Right kidney (tissue), 9 donors: ENCODE measurements around the gene RGS6.
"Not testable (repeated sequence)": the region's sequence is repeated elsewhere in the genome, so short reads cannot be mapped to it uniquely, and the experiment has no call there.

Experiments
- DNase-seq: peaks from one replicate; pipeline ENCODE4 v3.0.0-alpha.2; 2016
- long read RNA-seq, 8 donors: transcript quantifications; one replicate each; lab custom pipeline, GENCODE V29; 2026

RGS6 gene
- long read RNA-seq, donor 1 = 0 reads
- long read RNA-seq, donor 2 = 0 reads
- long read RNA-seq, donor 3 = 0 reads
- long read RNA-seq, donor 4 = 0 reads
- long read RNA-seq, donor 5 = 0 reads
- long read RNA-seq, donor 6 = 0 reads
- long read RNA-seq, donor 7 = 0 reads
- long read RNA-seq, donor 8 = 0 reads

DNA sequence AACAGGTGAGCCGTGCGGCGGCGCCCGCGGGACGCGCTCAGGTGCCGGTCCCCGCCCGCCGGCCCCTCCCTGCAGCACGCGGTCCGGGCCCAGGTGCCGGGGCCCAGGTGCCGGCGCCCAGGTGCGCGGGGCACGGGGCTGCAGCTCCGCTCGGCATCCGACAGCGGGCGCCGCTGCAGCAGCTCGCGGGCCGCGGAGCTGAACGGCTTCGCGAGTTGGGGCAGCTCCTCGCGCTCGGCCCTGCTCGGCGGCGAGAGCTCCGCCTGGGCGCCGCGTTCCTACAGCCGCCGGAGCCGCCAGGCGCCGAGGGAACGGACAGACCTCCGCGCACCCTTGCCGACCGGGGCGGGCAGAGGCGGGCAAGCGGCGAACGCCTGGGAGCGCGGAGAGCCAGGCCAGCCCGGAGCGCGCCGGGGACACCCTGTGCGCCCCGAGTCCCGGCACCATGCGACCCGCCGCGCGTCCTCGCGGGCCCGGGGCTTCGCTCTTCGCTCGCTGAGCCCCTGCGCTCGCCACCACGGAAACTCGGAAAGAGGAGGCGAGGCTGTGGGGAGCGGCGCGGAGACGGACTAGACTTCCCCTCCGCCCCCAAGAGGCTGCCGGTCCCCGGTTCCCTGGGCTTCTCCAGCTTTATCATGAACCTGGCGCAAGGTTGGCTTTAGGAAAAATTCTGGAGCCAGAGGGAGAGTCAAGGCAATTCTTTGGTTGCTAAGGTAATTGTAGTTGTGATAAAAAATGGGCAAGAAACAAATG, at the start of gene RGS6:
TSS of gene RGS6 (plus strand) at position 201 of the 753 bp plus-strand sequence.
- DNase-seq = peak; percentile 82

DNA sequence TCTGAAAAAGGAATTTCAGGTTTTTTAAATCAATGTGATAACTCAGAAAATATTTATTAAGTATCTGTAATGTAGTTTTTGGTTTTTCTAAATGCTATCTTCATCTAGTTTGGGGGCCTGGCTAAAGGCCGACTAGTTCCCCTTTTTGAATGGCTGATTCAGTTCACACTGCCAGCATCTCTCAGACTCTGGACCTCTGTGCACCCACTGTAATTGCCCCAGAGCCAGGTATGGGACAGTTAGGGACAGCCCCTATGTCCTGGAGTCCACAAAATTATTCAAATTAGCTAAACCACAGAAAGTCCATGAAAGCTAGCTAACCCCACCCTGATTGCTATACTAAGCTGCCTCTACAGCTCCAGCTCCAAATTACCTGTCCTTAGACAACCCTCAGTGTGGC, 49.1 kb upstream of the RGS6 start:
- no peak for DNase-seq

DNA sequence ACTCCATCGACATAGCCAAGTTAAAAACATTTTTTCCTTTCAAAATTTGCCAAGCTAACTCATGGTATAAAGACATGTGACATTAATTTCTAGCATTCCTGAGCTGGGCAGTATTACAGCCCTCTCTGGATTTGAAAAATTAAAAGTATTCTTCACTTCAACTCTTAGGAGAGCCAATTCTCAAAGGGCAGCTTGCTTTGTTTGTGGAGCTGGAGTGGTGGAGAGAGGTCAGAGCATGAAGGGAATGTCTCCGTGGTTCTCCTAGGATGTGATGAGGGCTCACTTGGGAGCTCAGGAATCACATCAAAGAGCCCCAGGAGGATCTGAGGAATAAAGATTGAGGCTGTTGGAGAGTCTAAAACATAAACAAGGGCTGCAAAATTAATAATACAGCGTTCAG, 46.9 kb upstream of the RGS6 start:
- DNase-seq = no peak

GRCh38 chr14:71887802-71888201, 44.4 kb upstream of the RGS6 start:
- DNase-seq = not testable (repeated sequence)

DNA sequence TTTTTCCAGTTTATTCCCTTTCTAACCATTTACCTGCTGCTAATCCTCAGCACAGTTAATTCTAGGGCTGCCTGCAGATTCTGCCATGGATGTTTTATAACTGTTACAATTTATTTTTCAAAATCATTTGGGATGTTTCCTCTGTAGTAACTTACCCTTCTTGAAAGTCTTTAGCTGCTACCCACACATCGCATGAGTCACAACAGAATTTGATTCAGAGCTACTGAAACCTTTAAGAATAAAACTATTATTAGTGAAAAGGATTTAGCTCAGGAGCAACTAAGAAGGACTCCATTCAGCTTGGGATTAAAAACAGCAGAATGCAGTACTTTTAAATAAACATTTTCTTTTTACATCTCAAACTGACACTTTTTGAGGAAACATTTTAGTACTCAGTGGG, 41.7 kb upstream of the RGS6 start:
- no peak for DNase-seq

- no peak for DNase-seq
Observed at GRCh38 chr14:71891185-71891584, 41.0 kb upstream of the RGS6 start.

DNA sequence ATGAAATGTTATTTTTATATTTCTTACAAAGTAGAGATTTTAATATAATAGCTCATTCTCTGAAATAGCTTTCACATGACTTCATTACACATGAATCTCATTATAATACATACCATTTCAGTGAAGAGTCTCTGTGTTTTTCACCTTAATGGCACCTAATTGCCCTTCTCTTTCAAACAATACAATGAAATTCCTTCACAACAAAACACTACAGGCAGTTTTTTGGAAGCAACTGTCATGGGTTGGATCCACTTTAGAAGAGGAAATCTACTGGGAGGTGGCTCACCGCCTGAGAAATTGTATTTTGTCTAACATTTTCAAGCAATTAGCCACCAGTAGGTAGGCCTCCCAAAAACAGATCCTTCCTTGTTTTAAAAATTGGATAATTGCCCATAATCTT, 40.3 kb upstream of the RGS6 start:
- DNase-seq = no peak

DNA sequence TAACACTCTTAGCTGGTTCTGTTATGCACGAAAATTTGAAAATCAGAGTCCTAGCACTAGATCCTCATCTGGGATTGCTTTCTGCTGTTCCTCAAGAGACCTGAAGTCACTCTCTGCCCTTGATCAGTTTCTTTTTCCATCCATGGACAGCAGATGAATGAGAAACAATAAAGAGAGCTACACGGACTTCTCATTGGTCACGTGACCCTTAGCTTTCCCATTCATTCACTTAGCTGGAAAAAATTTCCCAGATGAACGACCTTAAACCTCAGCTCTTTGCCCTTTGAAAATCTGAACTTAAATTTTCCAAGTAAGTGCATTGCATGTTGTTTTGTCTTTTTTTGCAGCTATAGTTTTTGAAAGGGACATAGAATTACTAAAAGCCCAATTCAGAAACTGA, 27.2 kb upstream of the RGS6 start:
- DNase-seq = no peak

- no peak for DNase-seq
Observed at GRCh38 chr14:71905860-71906259, 26.4 kb upstream of the RGS6 start.

- DNase-seq = no peak
Observed at GRCh38 chr14:71907793-71908515, 24.3 kb upstream of the RGS6 start.

- DNase-seq = no peak
Observed at GRCh38 chr14:71911669-71912068, 20.6 kb upstream of the RGS6 start.

DNA sequence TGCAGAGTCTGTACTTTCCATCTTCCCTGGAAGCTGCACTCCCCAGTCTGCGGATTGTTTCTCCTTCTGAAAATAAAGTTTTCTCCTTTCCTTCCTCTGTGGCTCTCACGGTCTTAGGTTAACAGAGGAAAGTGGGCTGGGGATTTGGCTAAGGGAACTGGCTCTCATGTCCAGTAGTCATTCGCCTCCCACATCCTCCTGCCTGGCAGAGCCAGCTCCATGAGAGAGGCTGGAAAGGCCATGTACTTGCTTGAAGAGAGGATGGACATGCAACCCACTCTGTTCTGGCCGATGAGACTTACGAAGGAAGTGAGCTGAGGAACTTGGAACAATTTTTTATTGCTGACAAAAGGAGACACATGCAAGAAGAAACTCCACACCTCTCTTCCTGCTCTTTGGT, 18.9 kb upstream of the RGS6 start:
- no peak for DNase-seq

DNA sequence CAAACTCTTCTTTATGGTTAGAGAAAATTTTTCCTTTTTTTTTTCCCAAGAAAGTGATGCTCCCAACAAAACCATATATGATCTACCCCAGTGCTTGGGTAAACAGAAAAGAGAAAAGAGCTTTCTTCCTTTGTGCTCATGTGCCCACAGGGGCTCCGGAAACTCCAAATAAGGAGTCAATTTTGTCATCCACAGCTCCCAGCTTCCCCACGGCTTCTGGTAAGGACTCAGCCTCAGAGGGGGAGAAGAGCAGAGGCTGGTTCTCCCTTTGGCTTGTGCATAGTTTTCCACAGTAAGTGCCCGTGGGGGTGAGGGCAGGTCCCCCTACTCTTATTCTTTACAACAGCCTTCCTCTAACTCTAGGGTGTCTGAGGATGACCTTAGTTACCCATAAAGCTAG, 13.3 kb upstream of the RGS6 start:
- no peak for DNase-seq

DNA sequence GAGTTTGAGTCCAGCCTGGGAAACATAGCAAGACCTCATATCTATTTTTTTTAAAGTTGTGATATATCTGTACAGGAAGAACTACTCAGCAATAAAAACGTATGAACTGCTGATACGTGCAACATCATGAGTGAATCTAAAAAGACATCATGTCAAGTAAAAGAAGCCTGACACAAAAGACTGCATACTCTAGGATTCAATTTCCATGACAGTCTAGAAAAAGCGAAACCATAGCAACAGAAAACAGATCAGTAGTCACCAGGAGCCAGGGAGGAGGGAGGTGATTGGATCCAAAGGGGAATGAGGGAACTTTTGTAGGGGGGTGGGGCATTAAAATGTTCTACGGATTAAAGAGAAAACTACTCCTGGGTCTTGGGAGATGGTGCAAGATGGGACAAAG, 8.7 kb upstream of the RGS6 start:
- no peak for DNase-seq

DNA sequence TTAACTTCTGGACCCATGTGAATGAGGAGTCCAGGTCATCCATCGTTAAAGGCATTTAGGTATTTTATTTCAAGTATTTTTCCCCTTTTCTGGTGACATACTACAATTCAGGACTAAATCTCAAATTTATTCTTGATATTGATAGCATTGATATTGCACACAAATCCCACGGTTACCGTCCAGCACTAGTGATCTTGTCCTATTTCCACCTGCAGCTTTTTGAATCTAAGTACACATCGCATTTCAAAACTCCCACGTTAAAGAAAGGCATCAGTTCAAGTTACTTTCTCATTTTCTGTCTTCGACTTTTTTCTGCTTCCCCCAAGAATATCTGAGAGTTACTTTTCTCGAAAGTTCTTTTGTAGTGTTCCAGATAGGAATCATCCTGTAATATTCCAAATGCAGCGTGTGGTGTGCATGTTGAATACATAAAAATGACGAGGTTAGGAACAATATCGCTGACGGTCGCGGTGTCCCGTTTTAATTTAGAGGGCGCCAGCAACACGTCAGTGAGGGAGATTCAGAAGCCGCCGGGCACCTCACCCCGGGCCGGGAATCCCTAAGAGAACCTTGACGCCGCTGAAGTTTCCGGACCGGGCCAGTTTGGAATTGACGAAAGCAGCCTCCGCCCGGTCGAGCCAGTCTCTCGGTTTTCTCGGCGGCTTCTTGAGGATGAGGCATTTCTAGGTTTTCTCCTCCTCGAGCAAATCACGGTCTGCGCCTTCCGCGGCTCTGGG, 569 bp upstream of the RGS6 start:
- peak; percentile 55 for DNase-seq

- DNase-seq = peak; percentile 48
Observed at GRCh38 chr14:71933001-71933587, 865 bp downstream of the RGS6 start.

- DNase-seq = not testable (repeated sequence)
Observed at GRCh38 chr14:71938273-71938672, 6.0 kb downstream of the RGS6 start.

DNA sequence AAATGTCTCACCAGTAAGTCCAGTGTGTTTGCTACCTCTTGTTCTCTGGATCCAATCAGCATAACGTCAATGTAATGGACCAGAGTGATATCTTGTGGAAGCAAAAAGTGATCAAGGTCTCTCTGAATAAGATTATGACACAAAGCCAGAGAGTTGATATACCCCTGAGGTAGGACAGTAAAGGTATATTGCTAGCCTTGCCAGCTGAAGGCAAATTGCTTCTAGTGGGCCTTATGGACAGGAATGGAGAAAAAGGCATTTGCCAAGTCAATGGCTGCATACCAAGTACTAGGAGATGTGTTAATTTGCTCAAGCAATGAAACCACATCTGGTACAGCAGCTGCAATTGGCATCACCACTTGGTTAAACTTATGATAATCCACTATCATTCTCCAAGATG, 7.1 kb downstream of the RGS6 start:
- DNase-seq = not testable (repeated sequence)

DNA sequence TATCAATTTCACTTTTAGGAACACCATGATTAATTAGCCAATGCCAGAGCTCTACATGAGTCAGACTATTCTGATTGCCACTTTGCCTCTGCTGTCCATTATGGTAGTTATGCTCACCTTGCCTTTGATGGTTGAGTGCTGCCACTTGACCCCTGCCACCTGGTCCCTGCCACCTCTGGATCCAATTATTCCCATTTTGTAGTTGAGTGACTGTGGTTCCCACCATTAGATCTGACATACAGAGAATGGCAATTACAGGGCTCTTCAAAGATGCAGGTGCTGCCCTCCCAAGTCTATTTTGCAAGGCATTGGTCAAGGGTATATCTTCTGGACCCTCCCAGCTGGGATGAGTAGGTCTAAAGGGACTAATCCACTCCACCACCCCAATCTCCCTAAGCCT, 8.3 kb downstream of the RGS6 start:
- not testable (repeated sequence) for DNase-seq

DNA sequence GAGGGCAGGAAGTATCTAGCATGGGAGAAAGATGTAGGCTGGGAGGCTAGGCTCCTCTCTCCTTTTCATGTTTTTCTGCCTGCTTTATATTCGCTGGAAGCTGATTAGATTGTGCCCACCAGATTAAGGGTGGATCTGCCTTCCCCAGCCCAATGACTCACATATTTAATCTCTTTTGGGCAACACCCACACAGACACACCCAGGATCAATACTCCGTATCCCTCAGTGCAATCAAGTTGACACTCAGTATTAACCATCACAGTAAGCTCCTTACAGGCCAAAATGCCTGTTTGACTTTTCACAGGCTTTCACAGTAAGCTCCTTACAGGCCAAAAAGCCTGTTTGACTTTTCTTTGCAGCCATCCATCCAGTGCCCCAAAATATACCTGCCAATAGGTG, 9.4 kb downstream of the RGS6 start:
- not testable (repeated sequence) for DNase-seq

DNA sequence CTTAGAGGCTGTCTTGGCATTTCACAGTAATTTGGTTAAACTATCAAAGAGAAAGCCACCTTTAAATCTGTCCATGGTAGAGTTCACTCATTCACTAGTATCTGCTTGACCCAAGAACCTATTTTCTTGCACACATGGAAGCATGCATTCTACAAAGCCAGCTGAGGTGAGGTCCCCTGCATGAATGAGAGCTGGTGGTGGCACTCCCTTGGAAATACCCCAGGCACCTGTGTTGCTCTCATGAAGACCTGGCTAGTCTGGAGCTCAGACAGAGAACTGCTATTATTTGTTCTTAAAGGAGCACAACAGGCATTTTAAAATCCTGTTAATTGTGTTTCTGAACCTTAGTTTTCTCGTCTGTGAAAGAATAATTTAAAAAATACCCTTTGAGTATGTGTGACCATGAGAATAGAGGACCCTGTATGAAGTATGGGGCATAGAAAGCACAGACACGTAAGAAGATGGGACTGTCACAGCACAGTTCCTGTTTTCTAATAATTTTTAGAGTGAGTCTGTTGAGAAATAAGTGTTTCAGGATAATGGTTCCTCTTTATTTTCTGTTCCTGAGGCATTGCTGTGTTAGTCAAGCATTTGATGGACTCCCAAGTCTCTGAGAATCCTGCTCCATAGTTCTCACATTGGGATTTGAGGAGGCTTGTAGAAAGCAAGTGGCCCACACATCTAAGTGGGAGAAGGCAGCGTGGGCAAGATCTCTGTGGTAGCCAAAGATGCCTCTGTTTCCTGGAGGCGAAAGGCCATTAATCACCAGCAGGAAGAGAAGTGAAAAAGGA, 10.9 kb downstream of the RGS6 start:
- DNase-seq = no peak

DNA sequence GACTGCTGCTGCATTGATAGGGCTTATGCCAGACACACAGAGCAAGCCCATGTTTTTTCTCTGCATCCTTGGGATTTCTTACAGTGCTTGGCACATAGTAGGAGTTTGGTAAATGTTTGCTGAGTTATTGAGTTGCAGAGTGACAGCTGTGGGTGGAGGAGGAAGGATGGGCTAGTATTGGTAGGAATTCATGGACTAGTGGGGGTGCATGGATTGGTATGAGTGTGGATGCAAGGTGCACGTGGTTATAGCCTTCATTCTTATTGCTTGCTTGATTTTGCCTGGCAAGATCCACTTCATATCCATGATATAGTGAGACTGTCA, 11.4 kb downstream of the RGS6 start:
- no peak for DNase-seq
